Central memory CD8-positive, alpha-beta T cell (primary cell): ENCODE data around the gene CAND1.

Experiments used
- ATAC-seq: fragments of 150-1000 bp; cut with Tn5 transposase; replicated peaks from 2 replicates; pipeline ENCODE4 v1.10.0; 2022; ENCODE audit warnings: mild to moderate bottlenecking, moderate FRiP score, moderate number of reproducible peaks; ENCODE audit not compliant: poor library complexity, severe bottlenecking; ENCODE audit errors: extremely low read depth
- DNase-seq, 2 donors: peaks; one replicate each; pipeline ENCODE4 v3.0.0; 2021; ENCODE audit warnings: low spot score in 2 of 2
- H3K27ac Mint-ChIP-seq: one replicate; pipeline ENCODE4 v1.8.0; 2022; ENCODE audit warnings: low read depth, mild to moderate bottlenecking, moderate library complexity, mixed read lengths
- H3K27me3 Mint-ChIP-seq: one replicate; pipeline ENCODE4 v1.8.0; 2022; ENCODE audit warnings: mixed read lengths
- H3K36me3 Mint-ChIP-seq: one replicate; pipeline ENCODE4 v1.8.0; 2022; ENCODE audit warnings: mild to moderate bottlenecking, moderate library complexity, mixed read lengths; ENCODE audit not compliant: insufficient read depth
- H3K4me1 Mint-ChIP-seq: one replicate; pipeline ENCODE4 v1.8.0; 2022; ENCODE audit warnings: mixed read lengths
- H3K4me3 Mint-ChIP-seq: one replicate; pipeline ENCODE4 v1.8.0; 2022; ENCODE audit warnings: mild to moderate bottlenecking, moderate library complexity, mixed read lengths
- H3K9me3 Mint-ChIP-seq: one replicate; pipeline ENCODE4 v1.8.0; 2022; ENCODE audit warnings: mixed read lengths

Gene CAND1

GRCh38 chr12:67268896-67269632 is at the start of gene CAND1:
TSS of gene CAND1 (plus strand) at chr12:67269358. CDS start at chr12:67269718, 360 bp downstream.
- Mint-ChIP-seq H3K36me3 (peaks cover 21% of the 10 kb centered on the region), H3K27me3 (no peaks in the 10 kb centered on the region), H3K27ac (peak within 1 kb of the TSS; percentile 97), H3K9me3 (no peaks in the 10 kb centered on the region), H3K4me3 (peak within 1 kb of the TSS; percentile 98), H3K4me1 (peaks cover 46% of the 10 kb centered on the region)
- ATAC-seq (peak; percentile 79), DNase-seq (peak; percentile 93 to 96)

DNA sequence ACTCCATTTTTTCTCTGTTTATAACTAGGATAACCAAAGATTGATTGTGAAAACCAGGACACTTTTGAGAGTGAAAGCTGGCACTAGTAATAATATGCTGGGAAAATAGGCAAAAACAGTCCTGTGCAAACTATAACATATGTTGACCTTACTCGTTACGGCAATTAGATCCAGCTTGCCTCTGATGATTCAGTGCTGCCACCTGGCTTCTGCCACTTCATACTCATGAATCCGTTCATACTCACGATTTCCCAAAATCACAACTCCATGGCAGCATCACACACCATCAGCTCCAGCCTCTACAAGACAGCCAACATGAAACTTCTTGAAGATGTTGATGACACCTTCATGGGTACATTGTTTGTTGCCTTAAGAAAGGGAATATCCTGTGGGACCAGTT is 49.1 kb upstream of the CAND1 start:
- DNase-seq (no peak), ATAC-seq (no peak)
- no peaks in the 10 kb centered on the region for H3K36me3 Mint-ChIP-seq
- no peak overlapping the region for H3K4me3 Mint-ChIP-seq
- H3K27ac Mint-ChIP-seq: no peak overlapping the region
- no peaks in the 10 kb centered on the region for H3K9me3 Mint-ChIP-seq
- no peaks in the 10 kb centered on the region for H3K4me1 Mint-ChIP-seq
- peaks cover 28% of the 10 kb centered on the region for H3K27me3 Mint-ChIP-seq

DNA sequence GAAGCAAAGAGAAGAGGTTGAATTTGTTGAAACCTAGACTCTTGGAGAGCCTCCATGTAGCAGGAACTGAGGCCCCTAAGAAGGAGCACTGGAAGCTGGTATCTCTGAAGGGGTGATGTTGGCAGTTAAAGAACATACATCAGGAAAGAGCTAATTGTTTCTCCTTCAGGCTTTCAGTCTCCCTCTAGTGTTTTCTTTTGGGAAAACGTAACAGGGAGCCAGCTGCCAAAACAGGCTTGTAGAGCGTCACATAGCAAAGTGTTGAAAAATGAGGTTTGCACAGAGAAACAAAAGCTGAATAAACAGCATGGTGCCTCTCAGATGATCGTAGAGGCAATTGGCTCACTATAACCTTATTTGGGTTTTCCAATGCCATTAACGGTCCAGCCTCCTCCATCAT is 46.9 kb upstream of the CAND1 start:
- no peak for ATAC-seq
- Mint-ChIP-seq H3K27ac (no peak overlapping the region), H3K27me3 (peaks cover 9% of the 10 kb centered on the region), H3K4me3 (no peak overlapping the region), H3K9me3 (no peaks in the 10 kb centered on the region), H3K4me1 (no peaks in the 10 kb centered on the region), H3K36me3 (no peaks in the 10 kb centered on the region)
- DNase-seq: no peak

DNA sequence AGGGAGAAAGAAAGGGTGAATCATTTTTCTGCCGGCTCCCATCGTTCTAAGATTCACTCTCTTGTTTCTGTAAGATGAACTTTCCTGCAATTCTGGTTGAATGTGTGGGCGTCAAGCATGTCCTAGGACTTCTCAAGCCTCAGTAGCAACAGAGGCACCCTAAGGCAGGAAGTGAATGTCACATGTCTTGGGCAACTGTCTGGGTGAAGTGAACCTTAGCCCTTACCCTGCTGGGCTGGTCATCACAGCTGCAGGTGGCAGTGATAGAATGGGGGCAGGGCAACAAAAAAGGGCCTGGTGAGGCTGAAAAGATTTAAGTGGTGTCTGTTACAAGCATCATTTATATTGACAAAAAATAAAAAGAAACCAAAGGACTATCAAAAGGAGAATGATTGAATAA is 45.9 kb upstream of the CAND1 start:
- H3K9me3 Mint-ChIP-seq: no peaks in the 10 kb centered on the region
- no peaks in the 10 kb centered on the region for H3K36me3 Mint-ChIP-seq
- ATAC-seq: no peak
- peaks cover 12% of the 10 kb centered on the region for H3K27me3 Mint-ChIP-seq
- H3K4me1 Mint-ChIP-seq: no peaks in the 10 kb centered on the region
- DNase-seq: no peak
- H3K27ac Mint-ChIP-seq: no peak overlapping the region
- H3K4me3 Mint-ChIP-seq: no peak overlapping the region

DNA sequence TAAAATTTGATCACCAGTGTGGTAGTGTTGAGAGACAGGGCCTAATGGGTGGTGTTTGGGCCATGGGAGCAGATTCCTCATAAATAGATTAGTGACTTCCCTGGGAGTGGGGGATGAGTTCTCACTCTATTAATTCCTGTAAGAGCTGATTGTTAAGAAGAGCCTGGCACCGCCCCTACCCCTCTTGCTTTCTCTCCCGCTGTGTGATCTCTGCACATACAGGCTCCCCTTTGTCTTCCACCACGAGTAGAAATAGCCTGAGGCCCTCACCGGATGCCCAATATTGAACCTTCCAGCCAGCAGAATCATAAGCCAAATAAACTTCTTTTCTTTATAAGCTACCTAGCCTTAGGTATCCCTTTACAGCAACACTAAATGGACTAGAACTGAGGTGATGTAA is 31.9 kb upstream of the CAND1 start:
- DNase-seq: no peak
- H3K27ac Mint-ChIP-seq: no peak overlapping the region
- H3K27me3 Mint-ChIP-seq: peaks cover 57% of the 10 kb centered on the region
- H3K4me1 Mint-ChIP-seq: no peaks in the 10 kb centered on the region
- no peaks in the 10 kb centered on the region for H3K36me3 Mint-ChIP-seq
- ATAC-seq: no peak
- no peaks in the 10 kb centered on the region for H3K9me3 Mint-ChIP-seq
- no peak overlapping the region for H3K4me3 Mint-ChIP-seq

DNA sequence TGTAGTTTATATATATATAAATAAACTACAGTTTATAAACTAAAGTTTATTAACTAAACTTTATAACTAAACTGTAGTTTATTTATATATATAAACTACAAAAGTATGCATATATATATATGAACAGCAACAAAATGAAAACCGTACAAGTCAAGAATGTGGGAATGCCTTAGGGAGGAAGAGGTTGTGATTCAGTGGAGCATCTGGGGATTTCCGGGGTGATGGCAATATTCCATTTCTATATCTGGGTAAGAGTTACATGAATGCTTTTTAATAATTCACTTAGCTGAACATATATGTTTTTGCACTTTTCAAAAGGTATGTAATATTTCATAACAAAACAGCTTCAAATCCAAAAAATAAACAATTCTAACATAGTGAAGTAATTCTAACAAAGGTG is 30.1 kb upstream of the CAND1 start:
- no peaks in the 10 kb centered on the region for H3K36me3 Mint-ChIP-seq

DNA sequence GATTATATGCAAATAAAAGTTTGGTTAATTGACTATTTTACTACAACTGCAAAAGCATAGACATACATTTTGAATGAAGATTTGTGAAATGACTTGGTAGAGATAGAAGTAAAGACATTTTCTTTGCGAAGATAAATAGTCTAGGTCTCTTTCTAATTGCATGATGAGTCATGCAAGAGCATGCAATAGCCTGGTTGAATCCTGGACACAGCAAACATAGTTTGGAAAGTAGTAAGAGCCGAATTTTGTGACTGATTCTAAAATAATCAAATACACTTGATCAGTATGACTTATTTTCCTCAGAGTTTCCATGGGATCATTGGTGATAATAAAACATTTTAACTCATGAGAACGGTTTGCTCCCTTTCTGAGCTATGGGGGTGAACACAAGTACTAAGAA is 27.7 kb upstream of the CAND1 start:
- H3K27me3 Mint-ChIP-seq: peaks cover 20% of the 10 kb centered on the region
- H3K9me3 Mint-ChIP-seq: no peaks in the 10 kb centered on the region
- no peak for ATAC-seq
- no peak overlapping the region for H3K27ac Mint-ChIP-seq
- DNase-seq: no peak
- no peak overlapping the region for H3K4me3 Mint-ChIP-seq
- H3K36me3 Mint-ChIP-seq: no peaks in the 10 kb centered on the region
- H3K4me1 Mint-ChIP-seq: no peaks in the 10 kb centered on the region

More for the DNA sequence above, 30.1 kb upstream of the CAND1 start:
- H3K9me3 Mint-ChIP-seq: no peaks in the 10 kb centered on the region
- H3K4me3 Mint-ChIP-seq: no peak overlapping the region
- DNase-seq: no peak
- no peak overlapping the region for H3K27ac Mint-ChIP-seq
- no peak for ATAC-seq
- peaks cover 41% of the 10 kb centered on the region for H3K27me3 Mint-ChIP-seq
- H3K4me1 Mint-ChIP-seq: no peaks in the 10 kb centered on the region

- Mint-ChIP-seq H3K27me3 (peaks cover 11% of the 10 kb centered on the region), H3K27ac (no peak overlapping the region), H3K4me3 (no peak overlapping the region), H3K4me1 (no peaks in the 10 kb centered on the region), H3K9me3 (no peaks in the 10 kb centered on the region), H3K36me3 (no peaks in the 10 kb centered on the region)
- ATAC-seq (no peak), DNase-seq (no peak)
Measured at GRCh38 chr12:67243260-67243659, 25.9 kb upstream of the CAND1 start.

DNA sequence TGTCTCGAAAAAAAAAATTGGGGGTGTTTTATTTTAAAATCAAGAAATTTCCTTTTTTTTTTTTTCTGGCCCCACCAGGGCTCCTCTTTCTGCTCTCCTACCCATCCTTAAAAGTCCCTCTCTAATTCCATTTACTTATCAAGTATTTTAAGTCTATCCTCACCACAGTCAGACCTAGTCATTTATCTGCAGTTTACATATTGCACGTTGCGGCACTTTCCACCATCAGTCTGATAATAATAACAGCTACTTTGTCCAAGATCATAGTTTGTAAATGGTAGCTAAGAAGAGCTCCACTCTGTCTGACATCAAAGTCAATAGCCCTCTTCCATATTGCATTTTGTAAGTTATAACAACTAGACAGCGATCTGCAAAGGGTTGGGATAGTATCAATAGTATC is 23.6 kb upstream of the CAND1 start:
- no peaks in the 10 kb centered on the region for H3K36me3 Mint-ChIP-seq
- no peak for DNase-seq
- H3K27ac Mint-ChIP-seq: no peak overlapping the region
- H3K9me3 Mint-ChIP-seq: no peaks in the 10 kb centered on the region
- no peak overlapping the region for H3K4me3 Mint-ChIP-seq
- H3K27me3 Mint-ChIP-seq: peaks cover 20% of the 10 kb centered on the region
- no peaks in the 10 kb centered on the region for H3K4me1 Mint-ChIP-seq
- no peak for ATAC-seq

- no peaks in the 10 kb centered on the region for H3K36me3 Mint-ChIP-seq
- DNase-seq (no peak), ATAC-seq (no peak)
- no peak overlapping the region for H3K27ac Mint-ChIP-seq
- no peak overlapping the region for H3K4me3 Mint-ChIP-seq
- H3K4me1 Mint-ChIP-seq: no peaks in the 10 kb centered on the region
- peaks cover 35% of the 10 kb centered on the region for H3K27me3 Mint-ChIP-seq
- H3K9me3 Mint-ChIP-seq: no peaks in the 10 kb centered on the region
Measured at GRCh38 chr12:67251012-67251411, 18.1 kb upstream of the CAND1 start.

- Mint-ChIP-seq H3K27ac (no peak overlapping the region), H3K27me3 (peaks cover 32% of the 10 kb centered on the region), H3K9me3 (no peaks in the 10 kb centered on the region), H3K4me3 (no peak overlapping the region), H3K4me1 (no peaks in the 10 kb centered on the region), H3K36me3 (no peaks in the 10 kb centered on the region)
- DNase-seq: no peak
- ATAC-seq: no peak
Measured at GRCh38 chr12:67254372-67255026, 14.7 kb upstream of the CAND1 start.

DNA sequence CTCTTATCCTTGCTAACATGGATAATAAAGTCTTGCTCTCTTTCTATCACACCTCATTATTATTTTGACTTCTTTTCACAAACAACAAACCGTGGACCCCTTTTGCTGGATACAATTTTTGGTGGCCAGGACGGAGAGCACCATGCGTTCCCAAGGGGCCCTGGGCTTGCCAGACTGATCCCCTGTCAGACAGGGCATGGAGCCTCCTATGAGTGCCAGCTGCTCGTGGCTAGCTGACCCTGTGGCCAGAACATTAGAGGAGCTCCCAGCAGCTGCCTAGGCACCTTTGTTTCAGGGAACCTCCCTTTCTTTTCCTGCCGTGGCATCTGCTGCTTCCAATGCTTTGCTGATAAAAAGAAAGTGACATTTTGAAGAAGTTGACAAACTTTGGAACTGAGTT is 12.5 kb upstream of the CAND1 start:
- Mint-ChIP-seq H3K27me3 (peaks cover 14% of the 10 kb centered on the region), H3K9me3 (no peaks in the 10 kb centered on the region), H3K4me3 (no peak overlapping the region), H3K4me1 (no peaks in the 10 kb centered on the region), H3K36me3 (no peaks in the 10 kb centered on the region), H3K27ac (no peak overlapping the region)
- DNase-seq: no peak
- ATAC-seq: no peak

- Mint-ChIP-seq H3K9me3 (no peaks in the 10 kb centered on the region), H3K27ac (no peak overlapping the region), H3K4me1 (peaks cover 6% of the 10 kb centered on the region), H3K4me3 (no peak overlapping the region), H3K27me3 (no peaks in the 10 kb centered on the region), H3K36me3 (peaks cover 3% of the 10 kb centered on the region)
- no peak for DNase-seq
- ATAC-seq: no peak
Measured at GRCh38 chr12:67263471-67263870, 5.7 kb upstream of the CAND1 start.
